Uterus (tissue), 2 donors: ENCODE results near the gene NSFL1C.

Experiments used
- CTCF ChIP-seq, 4 experiments: fragments of 200-600 bp in 2 of 4; fragments of 450-650 bp in 2 of 4; sonication (generic) in 2 of 4; IDR thresholded peaks; one replicate each; pipeline ENCODE4 v1.5.1; 2016 to 2019; ENCODE audit warnings: antibody characterized with exemption in 4 of 4, mild to moderate bottlenecking in 2 of 4, moderate library complexity in 1 of 4
- POLR2A ChIP-seq, 2 donors: fragments of 450-650 bp; IDR thresholded peaks; one replicate each; pipeline ENCODE4 v1.6.1; 2016; ENCODE audit warnings: antibody characterized with exemption in 2 of 2, mild to moderate bottlenecking in 1 of 2, moderate library complexity in 1 of 2

- TF ChIP-seq CTCF (IDR thresholded peaks at IDR 0.05) (no peak), POLR2A (IDR thresholded peaks at IDR 0.05) (no peak)
Observed at GRCh38 chr20:1508574-1508973, 41.9 kb upstream of the NSFL1C start.
